GM19328 (cell line): Measurements from ENCODE around the gene LCLAT1.
"Not testable (repeated sequence)": the region's sequence is repeated elsewhere in the genome, so short reads cannot be mapped to it uniquely, and the experiment has no call there.

Experiments used
- ATAC-seq: cut with Tn5 transposase; IDR thresholded peaks from one replicate; pipeline ENCODE4 v1.9.1; 2021; ENCODE audit warnings: mild to moderate bottlenecking, moderate library complexity; ENCODE audit not compliant: unreplicated experiment

Gene LCLAT1

GRCh38 chr2:30583204-30583749 is 136.2 kb downstream of the LCLAT1 start:
- no peak for ATAC-seq

- no peak for ATAC-seq
These were observed 137.1 kb downstream of the LCLAT1 start for GRCh38 chr2:30584116-30584515.

- ATAC-seq: no peak
These were observed 141.9 kb downstream of the LCLAT1 start for GRCh38 chr2:30588994-30589393.

- no peak for ATAC-seq
These were observed 143.4 kb downstream of the LCLAT1 start for GRCh38 chr2:30590407-30590806.

- ATAC-seq: no peak
These were observed 144.1 kb downstream of the LCLAT1 start for GRCh38 chr2:30591186-30591585.

- no peak for ATAC-seq
These were observed 154.3 kb downstream of the LCLAT1 start for GRCh38 chr2:30601375-30601774.

- ATAC-seq: no peak
These were observed 158.2 kb downstream of the LCLAT1 start for GRCh38 chr2:30605197-30605596.

GRCh38 chr2:30608643-30609042 is 161.6 kb downstream of the LCLAT1 start:
- ATAC-seq: no peak

- no peak for ATAC-seq
These were observed 164.5 kb downstream of the LCLAT1 start for GRCh38 chr2:30611583-30611982.

- no peak for ATAC-seq
These were observed 165.3 kb downstream of the LCLAT1 start for GRCh38 chr2:30612371-30612770.

- ATAC-seq: no peak
These were observed 166.0 kb downstream of the LCLAT1 start for GRCh38 chr2:30613001-30613400.

GRCh38 chr2:30614227-30614626 is 167.2 kb downstream of the LCLAT1 start:
- not testable (repeated sequence) for ATAC-seq

- ATAC-seq: no peak
These were observed 168.9 kb downstream of the LCLAT1 start for GRCh38 chr2:30615926-30616325.

GRCh38 chr2:30620102-30620501 is 173.1 kb downstream of the LCLAT1 start:
- no peak for ATAC-seq

- ATAC-seq: no peak
These were observed 174.8 kb downstream of the LCLAT1 start for GRCh38 chr2:30621836-30622235.

GRCh38 chr2:30622452-30622851 is 175.4 kb downstream of the LCLAT1 start:
- ATAC-seq: no peak

- no peak for ATAC-seq
These were observed 178.2 kb downstream of the LCLAT1 start for GRCh38 chr2:30625276-30625675.

- no peak for ATAC-seq
These were observed 178.7 kb downstream of the LCLAT1 start for GRCh38 chr2:30625701-30626100.

- no peak for ATAC-seq
These were observed 179.4 kb downstream of the LCLAT1 start for GRCh38 chr2:30626397-30626796.

- ATAC-seq: no peak
These were observed 180.1 kb downstream of the LCLAT1 start for GRCh38 chr2:30627151-30627550.

GRCh38 chr2:30628341-30628740 is 181.3 kb downstream of the LCLAT1 start:
- ATAC-seq: no peak

- no peak for ATAC-seq
These were observed 182.8 kb downstream of the LCLAT1 start for GRCh38 chr2:30629866-30630265.

GRCh38 chr2:30631051-30631671 is 184.1 kb downstream of the LCLAT1 start:
- ATAC-seq: no peak
